Stomach smooth muscle (tissue), 2 donors: ENCODE measurements around the gene SEMA3F.

ENCODE experiments used
- H3K27ac ChIP-seq: one replicate; pipeline ENCODE4 v1.7.0; 2013; ENCODE audit warnings: mild to moderate bottlenecking, low read length, inconsistent platforms
- H3K27me3 ChIP-seq, 2 donors: one replicate each; pipeline ENCODE4 v1.7.0; 2013; ENCODE audit warnings: low read length in 2 of 2; ENCODE audit not compliant: insufficient read depth in 2 of 2, control insufficient read depth in 1 of 2
- H3K36me3 ChIP-seq, 2 donors: one replicate each; pipeline ENCODE4 v1.7.0; 2013; ENCODE audit warnings: low read length in 2 of 2; ENCODE audit not compliant: control insufficient read depth in 2 of 2, insufficient read depth in 2 of 2
- H3K4me1 ChIP-seq: one replicate; pipeline ENCODE4 v1.7.0; 2013; ENCODE audit warnings: low read length; ENCODE audit not compliant: control insufficient read depth, insufficient read depth
- H3K4me3 ChIP-seq, 2 donors: one replicate each; pipeline ENCODE4 v1.7.0; 2013; ENCODE audit warnings: low read length in 2 of 2
- H3K9ac ChIP-seq, 2 donors: one replicate each; pipeline ENCODE4 v1.7.0; 2013; ENCODE audit warnings: low read length in 2 of 2, mild to moderate bottlenecking in 1 of 2
- H3K9me3 ChIP-seq, 2 donors: one replicate each; pipeline ENCODE4 v1.7.0; 2013; ENCODE audit warnings: low read length in 2 of 2; ENCODE audit not compliant: control insufficient read depth in 2 of 2
- donor health status: healthy.
- donor health status: Pancreatic carcinoma.

SEMA3F gene

DNA sequence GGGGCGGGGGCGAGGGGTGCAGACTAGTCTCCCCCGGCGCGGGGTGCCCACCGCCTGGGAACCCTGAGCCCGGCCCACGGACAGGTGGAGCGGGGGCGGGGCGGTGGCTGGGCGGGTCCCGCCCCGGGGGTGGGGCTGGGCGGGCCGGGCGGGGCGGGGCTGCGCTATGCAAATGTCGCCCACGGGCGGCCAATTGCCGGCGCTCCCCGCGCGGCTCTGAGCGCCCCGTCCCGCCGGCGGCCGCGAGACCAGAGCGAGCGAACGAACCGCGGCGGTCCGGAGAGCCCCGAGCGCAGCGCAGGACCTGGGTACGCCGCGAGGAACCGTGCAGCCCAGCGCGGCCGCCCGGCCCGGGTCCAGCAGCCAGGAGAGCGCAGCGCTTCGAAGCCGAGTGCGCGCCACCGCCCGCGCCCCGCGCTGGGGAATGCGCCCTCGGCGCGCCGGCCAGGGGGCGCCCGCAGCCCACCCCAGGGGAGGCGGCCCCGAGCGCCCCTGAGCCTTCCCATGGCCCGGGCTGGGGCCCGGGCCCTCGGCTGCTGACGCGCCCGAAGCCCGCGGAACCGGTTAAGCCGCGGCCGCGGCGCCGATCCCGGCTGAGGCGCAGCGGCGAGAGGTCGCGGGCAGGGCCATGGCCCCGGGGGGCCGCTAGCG is at the start of gene SEMA3F:
Gene SEMA3F (plus strand): TSS at position 485 of the 651 bp plus-strand sequence. CDS start 4,299 bp downstream, outside the sequence.
- Histone ChIP-seq H3K9ac (peak within 1 kb of the TSS; percentile 36 to 42), H3K9me3 (no peaks in the 10 kb centered on the region), H3K4me3 (peak within 1 kb of the TSS; percentile 60 to 71), H3K36me3 (no peaks in the 10 kb centered on the region), H3K27me3 (peaks cover 0 to 5% of the 10 kb centered on the region in 2 donors), H3K27ac (no peak within 1 kb of the TSS), H3K4me1 (peaks cover 40% of the 10 kb centered on the region)

DNA sequence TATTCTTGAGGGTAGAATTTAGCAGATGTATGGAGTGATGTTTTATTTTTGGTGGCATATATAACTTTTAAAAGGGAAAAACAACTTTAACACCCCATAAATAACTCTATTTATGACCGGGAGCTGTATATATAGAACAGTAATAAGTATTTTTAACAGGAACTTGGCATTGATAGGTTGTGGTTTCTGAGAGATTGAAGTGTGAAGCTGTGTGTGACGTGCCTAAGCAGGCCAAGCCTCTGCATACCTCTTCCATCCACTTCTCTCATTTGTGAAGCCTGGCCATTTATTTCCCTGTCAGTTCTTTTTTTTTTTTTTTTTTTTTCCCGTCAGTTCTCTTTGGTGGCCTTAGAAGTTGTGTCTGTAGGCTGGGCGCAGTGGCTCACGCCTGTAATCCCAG is 43.4 kb upstream of the SEMA3F start:
- no peak overlapping the region for H3K9ac ChIP-seq
- no peaks in the 10 kb centered on the region for H3K9me3 ChIP-seq
- no peak overlapping the region for H3K27ac ChIP-seq
- H3K4me3 ChIP-seq: no peak overlapping the region
- H3K27me3 ChIP-seq: no peaks in the 10 kb centered on the region
- H3K4me1 ChIP-seq: no peaks in the 10 kb centered on the region
- peaks cover 87 to 88% of the 10 kb centered on the region in 2 donors for H3K36me3 ChIP-seq

DNA sequence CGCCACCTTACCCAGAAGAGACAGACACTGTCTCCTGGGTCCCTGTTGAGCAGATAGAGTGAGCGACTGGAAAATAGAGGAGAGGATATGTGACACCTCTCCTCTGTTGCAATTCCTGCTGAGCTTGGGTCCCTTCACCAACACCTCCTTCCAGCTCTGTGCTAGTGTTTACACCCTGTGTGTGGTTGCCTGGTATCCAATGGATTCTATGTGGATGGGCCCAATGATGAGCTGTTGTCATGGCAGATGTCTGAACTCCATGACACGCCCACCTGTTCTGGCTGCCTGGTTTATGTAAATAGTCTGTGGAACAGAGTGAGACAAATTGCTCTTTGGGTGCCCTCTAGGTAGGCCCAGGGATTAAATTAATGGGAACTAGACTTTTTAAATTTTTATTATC is 42.7 kb upstream of the SEMA3F start:
- Histone ChIP-seq H3K4me1 (no peaks in the 10 kb centered on the region), H3K36me3 (peaks cover 87 to 88% of the 10 kb centered on the region in 2 donors), H3K9ac (no peak overlapping the region), H3K4me3 (no peak overlapping the region), H3K9me3 (no peaks in the 10 kb centered on the region), H3K27ac (no peak overlapping the region), H3K27me3 (no peaks in the 10 kb centered on the region)

DNA sequence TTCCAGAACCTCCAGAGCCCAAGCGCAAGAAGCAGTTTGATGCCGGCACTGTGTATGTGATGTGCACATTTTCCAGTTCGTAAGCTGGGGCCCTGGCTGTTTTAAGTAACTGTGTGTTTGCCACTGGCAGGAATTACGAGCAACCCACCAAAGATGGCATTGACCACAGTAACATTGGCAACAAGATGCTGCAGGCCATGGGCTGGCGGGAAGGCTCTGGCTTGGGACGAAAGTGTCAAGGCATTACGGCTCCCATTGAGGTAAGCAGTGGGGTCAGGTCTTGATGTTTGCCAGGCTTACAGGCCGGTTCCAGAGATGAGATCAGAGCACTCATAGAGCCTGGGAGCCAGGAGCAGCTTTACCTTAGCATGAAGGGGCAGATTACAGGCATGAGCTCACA is 38.0 kb upstream of the SEMA3F start:
- Histone ChIP-seq H3K27me3 (no peaks in the 10 kb centered on the region), H3K9ac (no peak overlapping the region), H3K4me3 (no peak overlapping the region), H3K36me3 (peaks cover 65 to 79% of the 10 kb centered on the region in 2 donors), H3K9me3 (no peaks in the 10 kb centered on the region), H3K27ac (no peak overlapping the region), H3K4me1 (no peaks in the 10 kb centered on the region)

DNA sequence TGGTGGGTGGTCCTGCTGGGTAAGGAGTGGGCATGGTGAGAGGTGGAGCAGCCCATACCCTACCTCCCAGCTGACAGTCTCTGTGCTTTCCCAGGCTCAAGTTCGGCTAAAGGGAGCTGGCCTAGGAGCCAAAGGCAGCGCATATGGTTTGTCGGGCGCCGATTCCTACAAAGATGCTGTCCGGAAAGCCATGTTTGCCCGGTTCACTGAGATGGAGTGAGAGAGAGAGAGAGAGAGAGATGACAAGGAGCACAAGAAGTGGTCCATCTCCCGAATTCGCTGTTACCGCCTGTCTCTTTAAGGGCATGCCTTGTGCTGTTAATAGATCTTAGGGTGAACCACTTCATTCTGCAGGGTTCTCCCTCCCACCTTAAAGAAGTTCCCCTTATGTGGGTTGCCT is 36.9 kb upstream of the SEMA3F start:
- H3K4me3 ChIP-seq: no peak overlapping the region
- H3K9ac ChIP-seq: no peak overlapping the region
- H3K9me3 ChIP-seq: no peaks in the 10 kb centered on the region
- H3K4me1 ChIP-seq: no peaks in the 10 kb centered on the region
- H3K27me3 ChIP-seq: no peaks in the 10 kb centered on the region
- no peak overlapping the region for H3K27ac ChIP-seq
- peaks cover 59 to 69% of the 10 kb centered on the region in 2 donors for H3K36me3 ChIP-seq

DNA sequence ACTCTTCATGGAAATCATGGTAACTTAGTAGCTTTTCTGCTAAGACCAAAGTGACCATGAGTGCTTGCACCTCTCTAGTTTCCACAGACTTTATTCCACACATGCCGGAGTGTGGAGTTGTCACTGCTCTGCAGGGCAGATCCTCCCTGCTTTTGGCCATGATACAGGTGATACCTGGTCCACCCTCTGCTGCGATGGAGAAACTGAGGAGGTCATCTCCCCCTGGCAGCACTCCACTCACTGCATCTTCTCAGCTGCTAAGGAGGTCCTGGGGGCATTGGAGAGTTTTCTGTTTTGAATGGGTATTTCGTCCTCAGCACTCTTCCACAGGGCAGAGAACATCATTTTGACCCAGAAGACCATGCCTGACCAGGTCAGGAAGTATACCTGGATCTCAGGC is 35.3 kb upstream of the SEMA3F start:
- Histone ChIP-seq H3K27me3 (no peaks in the 10 kb centered on the region), H3K4me3 (no peak overlapping the region), H3K27ac (no peak overlapping the region), H3K36me3 (peaks cover 43 to 54% of the 10 kb centered on the region in 2 donors), H3K4me1 (peaks cover 5% of the 10 kb centered on the region), H3K9me3 (no peaks in the 10 kb centered on the region), H3K9ac (no peak overlapping the region)

DNA sequence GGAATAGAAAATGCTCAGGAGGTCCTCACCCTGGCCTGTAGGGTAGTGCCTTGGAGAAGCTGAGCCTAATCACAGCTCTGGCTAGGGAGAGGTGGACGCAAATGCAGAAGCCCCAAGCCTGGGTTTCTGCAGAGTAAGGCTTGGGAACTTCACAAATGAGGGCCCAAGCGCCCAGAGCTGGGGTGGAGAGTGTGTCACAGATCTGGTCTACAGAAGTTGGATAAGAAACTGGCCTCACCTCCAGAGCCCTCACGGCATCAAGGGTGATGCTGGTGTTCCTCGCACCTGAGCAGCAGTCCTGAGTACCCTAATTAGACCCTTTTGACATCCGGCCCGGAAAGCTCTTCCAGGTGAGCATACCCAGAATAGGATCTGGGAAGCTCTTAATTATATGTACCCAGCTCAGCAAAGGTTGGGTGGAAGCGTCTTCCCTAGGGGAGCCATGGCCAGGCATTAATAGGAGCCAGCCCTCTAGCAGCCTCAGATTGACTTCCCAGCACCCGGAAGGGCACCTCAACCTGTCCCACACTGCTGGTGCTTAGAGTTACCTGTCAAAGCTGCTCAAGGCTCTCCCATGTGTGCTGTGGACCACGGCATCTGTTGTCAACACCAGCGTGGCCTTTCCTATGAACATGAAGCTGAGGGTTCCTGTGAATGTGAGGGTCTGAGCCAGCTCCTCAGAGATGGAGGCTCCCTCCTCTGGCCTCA is 34.6 kb upstream of the SEMA3F start:
- H3K4me3 ChIP-seq: no peak overlapping the region
- H3K36me3 ChIP-seq: peaks cover 36 to 47% of the 10 kb centered on the region in 2 donors
- H3K27ac ChIP-seq: no peak overlapping the region
- peaks cover 11% of the 10 kb centered on the region for H3K4me1 ChIP-seq
- H3K27me3 ChIP-seq: no peaks in the 10 kb centered on the region
- H3K9me3 ChIP-seq: no peaks in the 10 kb centered on the region
- H3K9ac ChIP-seq: no peak overlapping the region

DNA sequence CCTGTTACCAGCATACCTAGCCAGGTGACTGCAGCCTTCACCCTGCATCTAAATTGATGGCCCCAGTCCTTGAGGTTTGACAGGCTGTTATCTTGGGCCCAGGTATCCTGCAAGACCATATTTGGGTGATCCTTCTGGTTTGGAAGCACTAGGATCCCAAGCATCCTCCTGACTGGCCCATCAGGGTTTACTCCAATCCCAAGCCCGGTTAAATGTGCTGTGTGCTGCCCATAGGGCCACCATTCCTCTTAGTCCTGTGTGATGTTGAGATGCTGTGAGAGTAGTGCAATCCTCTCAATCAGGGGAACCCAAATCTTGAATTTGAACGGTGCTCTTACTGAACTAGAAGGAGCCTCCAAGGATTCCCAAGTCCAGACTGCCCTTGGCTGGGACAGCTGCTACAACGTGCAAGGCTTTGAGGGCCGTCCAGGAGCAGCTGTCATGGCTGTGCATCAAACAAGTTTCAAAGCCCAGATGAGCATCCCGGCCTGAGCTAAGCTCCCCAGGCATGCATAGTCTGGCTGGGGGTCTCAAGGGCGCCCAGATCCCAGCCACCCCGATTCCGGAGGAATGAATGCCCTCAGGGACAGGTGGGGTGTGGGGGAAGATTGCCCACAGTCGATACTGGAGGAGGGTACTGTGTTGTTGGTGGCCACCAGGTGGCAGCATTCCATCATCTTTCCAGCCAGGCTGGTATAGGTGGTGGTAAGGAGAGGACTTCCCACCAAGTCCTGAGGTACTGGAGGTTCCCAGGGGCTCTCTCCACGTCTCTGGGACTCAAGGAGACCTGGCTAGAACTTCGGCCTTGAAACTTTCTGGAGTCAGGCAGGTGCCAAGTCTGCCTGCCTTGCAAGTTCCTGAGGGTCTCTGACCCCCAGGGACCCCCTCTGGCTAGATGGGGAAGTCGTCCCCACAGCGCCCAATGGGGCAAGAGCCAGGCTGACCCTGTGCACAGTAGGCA is 33.8 kb upstream of the SEMA3F start:
- H3K36me3 ChIP-seq: peaks cover 28 to 39% of the 10 kb centered on the region in 2 donors

DNA sequence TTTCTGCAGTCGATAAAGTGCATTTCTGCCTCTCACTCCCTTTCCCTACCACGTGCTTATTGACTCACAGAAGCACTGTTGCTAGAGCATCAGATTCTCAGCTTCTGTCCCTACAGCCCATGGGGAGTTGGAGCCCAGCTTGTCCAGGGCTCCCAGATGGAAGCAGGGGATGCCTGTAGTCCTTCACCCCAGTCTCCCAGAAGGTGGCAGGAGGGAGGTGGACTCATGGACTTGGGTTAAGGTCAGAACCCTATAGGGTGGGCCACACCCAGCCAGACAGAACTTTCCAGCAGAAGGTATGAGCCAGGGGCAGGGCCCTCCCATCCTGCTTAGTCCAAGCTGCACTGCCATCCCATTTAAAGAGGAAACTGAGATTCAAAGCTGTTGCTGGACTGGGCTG is 33.1 kb upstream of the SEMA3F start:
- Histone ChIP-seq H3K27ac (no peak overlapping the region), H3K9me3 (no peaks in the 10 kb centered on the region), H3K36me3 (peaks cover 20 to 32% of the 10 kb centered on the region in 2 donors), H3K4me3 (no peak overlapping the region), H3K27me3 (no peaks in the 10 kb centered on the region), H3K4me1 (peaks cover 26% of the 10 kb centered on the region), H3K9ac (peak overlapping the region in 1 of 2 donors; percentile 21)

More for the DNA sequence above, 33.8 kb upstream of the SEMA3F start:
- no peaks in the 10 kb centered on the region for H3K9me3 ChIP-seq
- no peak overlapping the region for H3K4me3 ChIP-seq
- H3K27ac ChIP-seq: no peak overlapping the region
- no peaks in the 10 kb centered on the region for H3K27me3 ChIP-seq
- H3K9ac ChIP-seq: no peak overlapping the region
- peaks cover 19% of the 10 kb centered on the region for H3K4me1 ChIP-seq

DNA sequence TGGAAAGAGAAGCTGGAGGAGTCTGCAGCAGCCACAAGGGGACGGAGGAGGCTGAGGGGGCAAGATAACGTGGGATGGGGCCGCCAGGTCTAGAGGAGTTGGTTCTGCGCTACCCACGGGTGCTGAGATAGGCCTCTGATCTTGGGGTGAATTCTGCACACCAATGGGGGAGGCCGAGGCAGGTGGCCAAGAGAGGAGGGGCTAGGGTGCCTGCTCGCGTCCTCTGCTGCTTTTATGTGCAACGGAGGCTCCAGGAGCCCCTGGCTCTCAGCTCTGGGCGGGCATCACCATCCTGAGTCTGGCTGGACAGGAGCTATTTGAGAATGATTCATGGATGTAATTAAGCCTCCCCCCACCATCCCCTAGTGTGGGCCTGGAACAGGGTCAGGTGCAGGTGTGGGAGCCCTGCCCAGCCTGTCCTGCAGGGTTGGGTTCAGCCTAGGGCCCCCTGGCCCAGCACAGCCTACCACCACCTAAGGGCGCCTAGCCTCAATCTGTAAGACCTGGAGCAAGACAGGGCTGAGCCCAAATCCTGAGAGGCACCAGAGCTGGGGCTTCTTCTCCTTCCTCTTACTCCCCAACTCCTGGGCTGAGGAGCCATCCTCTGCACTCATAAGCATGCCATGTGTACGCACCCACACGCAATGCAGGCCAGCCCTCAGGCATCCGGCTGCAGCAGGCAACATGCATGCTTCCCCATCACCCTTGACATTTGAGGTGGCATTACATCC is 32.3 kb upstream of the SEMA3F start:
- Histone ChIP-seq H3K27ac (no peak overlapping the region), H3K4me1 (peaks cover 31% of the 10 kb centered on the region), H3K36me3 (peaks cover 14 to 26% of the 10 kb centered on the region in 2 donors), H3K27me3 (no peaks in the 10 kb centered on the region), H3K4me3 (no peak overlapping the region), H3K9ac (no peak overlapping the region), H3K9me3 (no peaks in the 10 kb centered on the region)
